Measurements from ENCODE around the gene RAMACL.

DNA sequence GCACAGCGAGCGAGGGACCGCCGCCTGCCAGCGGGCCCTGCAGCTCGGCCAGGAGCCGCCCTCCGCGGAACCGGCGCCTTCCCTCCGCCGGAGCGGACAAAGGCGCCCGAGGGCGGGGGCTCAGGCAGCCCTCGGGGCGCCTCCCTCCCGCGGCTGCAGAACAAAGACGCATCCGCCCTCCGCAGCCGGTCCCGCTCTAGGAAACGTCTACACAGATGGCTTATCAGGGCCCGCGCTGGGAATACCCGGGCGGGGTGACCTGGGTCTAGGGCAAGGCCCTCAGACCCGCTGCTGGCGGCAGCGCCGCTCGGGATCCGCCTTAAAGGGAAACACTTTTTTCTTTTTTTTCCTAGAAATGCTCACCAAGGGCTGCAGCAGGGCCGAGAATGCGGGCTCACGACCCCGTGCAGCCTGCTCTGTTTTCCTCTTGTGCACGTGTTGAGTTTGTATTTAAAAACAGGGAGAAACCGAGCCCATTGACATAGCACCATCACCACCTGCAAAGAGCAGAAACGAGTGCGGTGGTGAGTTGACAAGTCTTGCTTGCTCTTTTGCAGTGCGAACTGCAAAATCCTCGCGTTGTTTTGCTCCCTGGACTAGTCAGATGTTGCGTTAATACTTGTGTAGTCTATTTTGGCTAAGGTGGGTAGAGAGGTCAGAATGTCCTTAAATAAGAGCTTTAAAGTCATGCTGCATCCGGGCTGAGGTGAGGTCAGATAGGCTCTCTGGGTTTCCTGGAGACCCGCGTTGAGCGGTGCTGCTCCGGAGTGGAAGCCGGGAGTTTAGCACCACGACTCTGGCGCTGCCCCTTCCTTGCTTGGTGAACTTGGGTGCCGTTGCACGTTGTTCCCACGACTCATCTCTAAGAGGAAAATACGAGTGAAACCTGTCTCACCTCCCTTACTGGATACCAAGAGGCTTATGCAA is 41.7 kb upstream of the RAMACL start:
- TF ChIP-seq POLR2AphosphoS2 (IDR thresholded peaks at IDR 0.05; ENCODE audit: low read depth, low read length) = no peak
- TF ChIP-seq, protein P1, sequence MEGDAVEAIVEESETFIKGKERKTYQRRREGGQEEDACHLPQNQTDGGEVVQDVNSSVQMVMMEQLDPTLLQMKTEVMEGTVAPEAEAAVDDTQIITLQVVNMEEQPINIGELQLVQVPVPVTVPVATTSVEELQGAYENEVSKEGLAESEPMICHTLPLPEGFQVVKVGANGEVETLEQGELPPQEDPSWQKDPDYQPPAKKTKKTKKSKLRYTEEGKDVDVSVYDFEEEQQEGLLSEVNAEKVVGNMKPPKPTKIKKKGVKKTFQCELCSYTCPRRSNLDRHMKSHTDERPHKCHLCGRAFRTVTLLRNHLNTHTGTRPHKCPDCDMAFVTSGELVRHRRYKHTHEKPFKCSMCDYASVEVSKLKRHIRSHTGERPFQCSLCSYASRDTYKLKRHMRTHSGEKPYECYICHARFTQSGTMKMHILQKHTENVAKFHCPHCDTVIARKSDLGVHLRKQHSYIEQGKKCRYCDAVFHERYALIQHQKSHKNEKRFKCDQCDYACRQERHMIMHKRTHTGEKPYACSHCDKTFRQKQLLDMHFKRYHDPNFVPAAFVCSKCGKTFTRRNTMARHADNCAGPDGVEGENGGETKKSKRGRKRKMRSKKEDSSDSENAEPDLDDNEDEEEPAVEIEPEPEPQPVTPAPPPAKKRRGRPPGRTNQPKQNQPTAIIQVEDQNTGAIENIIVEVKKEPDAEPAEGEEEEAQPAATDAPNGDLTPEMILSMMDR (CRISPR knock-in tag; IDR thresholded peaks at IDR 0.05) = no peak

Measured in HepG2 (cell line).